WI38 (cell line): ENCODE measurements around the gene RHEBL1.
"Not testable (repeated sequence)": the region's sequence is repeated elsewhere in the genome, so short reads cannot be mapped to it uniquely, and the experiment has no call there.

ENCODE experiments used
- H3K4me3 ChIP-seq: 2 replicates; pipeline ENCODE4 v1.5.1; 2011; ENCODE audit warnings: low read depth, mild to moderate bottlenecking, control low read depth, low read length
- TF ChIP-seq, protein P1 (sequence below): IDR thresholded peaks from 2 replicates; pipeline ENCODE4 v1.5.1; 2012; ENCODE audit warnings: low read depth, mild to moderate bottlenecking, control low read depth, low read length

Gene RHEBL1

DNA sequence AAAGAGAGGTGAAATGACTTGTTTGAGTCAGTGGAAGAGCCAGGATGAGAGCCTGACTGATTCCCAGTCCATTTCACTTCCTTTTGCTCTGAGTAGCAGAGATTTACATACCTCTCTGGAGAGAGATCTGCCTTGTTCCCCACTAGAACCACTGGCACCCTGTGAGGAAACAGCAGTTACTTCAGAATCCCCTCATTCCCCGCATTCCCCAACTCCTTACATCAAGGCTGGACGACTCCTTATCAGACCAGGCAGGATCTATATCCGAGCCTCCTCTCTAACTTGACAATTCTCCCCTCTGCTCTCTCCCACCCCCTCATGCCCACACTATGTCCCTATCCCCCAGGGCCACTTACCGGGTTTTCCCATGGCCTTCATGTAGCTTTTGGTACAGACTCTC lies 3.7 kb downstream of the RHEBL1 start:
- no peak overlapping the region for H3K4me3 ChIP-seq
- TF ChIP-seq, protein P1, sequence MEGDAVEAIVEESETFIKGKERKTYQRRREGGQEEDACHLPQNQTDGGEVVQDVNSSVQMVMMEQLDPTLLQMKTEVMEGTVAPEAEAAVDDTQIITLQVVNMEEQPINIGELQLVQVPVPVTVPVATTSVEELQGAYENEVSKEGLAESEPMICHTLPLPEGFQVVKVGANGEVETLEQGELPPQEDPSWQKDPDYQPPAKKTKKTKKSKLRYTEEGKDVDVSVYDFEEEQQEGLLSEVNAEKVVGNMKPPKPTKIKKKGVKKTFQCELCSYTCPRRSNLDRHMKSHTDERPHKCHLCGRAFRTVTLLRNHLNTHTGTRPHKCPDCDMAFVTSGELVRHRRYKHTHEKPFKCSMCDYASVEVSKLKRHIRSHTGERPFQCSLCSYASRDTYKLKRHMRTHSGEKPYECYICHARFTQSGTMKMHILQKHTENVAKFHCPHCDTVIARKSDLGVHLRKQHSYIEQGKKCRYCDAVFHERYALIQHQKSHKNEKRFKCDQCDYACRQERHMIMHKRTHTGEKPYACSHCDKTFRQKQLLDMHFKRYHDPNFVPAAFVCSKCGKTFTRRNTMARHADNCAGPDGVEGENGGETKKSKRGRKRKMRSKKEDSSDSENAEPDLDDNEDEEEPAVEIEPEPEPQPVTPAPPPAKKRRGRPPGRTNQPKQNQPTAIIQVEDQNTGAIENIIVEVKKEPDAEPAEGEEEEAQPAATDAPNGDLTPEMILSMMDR: no peak

DNA sequence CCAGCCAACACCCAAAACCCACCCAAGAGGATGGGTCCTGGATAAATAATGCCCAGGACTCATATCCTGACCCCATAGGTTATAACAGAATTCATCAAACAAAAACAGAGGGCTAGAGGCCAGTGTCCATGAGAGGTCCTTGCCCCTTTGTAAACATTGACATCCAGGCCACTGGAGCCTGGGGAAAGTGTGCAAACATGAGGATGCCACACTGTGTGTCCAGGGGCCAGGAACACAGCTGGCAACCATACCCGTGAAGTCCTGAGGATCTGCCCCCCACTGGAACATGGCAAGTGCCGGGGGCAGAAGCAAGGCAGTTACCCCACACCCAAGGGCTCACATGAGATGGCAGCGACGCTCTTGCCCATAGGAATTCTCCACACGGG lies 5.0 kb downstream of the RHEBL1 start:
- TF ChIP-seq, protein P1: no peak
- H3K4me3 ChIP-seq: no peak overlapping the region

DNA sequence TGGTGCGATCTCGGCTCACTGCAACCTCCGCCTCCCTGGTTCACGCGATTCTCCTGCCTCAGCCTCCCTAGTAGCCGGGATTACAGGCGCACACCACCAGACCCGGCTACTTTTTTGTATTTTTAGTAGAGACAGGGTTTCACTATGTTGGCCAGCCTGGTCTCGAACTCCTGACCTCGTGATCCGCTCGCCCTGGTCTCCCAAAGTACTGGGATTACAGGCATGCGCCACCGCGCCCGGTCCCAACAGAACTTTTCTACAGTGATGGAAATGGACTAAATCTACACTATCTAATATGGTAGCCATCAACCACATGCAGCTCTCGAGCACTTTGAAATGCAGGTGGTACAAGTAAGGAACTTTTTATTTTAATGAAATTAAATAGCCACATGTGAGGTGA lies 7.9 kb downstream of the RHEBL1 start:
- H3K4me3 ChIP-seq: not testable (repeated sequence)

DNA sequence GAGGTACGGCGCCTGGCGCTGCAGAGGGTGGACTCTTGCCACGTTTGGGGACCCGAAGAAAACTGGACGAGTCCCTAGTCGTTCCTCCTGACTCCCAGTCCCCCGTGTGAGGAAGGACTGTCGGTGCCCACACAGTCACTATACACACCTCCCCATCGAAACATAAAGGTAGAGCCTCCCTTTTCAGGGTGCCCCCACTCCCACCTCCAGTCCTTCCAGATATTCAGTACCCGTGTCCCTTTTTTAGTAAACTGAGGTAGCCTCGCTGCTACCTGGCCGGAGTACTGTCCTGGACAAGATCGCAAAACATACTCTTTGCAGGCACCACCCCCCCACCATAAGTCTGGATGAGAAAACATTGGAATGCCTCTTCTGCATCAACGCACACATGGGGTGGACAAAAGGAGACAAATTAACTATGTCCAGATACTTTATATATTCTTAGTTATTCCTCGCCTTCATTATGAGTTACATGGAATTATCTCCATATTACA lies 8.6 kb downstream of the RHEBL1 start:
- TF ChIP-seq, protein P1: no peak
- H3K4me3 ChIP-seq: peak overlapping the region; percentile 93

DNA sequence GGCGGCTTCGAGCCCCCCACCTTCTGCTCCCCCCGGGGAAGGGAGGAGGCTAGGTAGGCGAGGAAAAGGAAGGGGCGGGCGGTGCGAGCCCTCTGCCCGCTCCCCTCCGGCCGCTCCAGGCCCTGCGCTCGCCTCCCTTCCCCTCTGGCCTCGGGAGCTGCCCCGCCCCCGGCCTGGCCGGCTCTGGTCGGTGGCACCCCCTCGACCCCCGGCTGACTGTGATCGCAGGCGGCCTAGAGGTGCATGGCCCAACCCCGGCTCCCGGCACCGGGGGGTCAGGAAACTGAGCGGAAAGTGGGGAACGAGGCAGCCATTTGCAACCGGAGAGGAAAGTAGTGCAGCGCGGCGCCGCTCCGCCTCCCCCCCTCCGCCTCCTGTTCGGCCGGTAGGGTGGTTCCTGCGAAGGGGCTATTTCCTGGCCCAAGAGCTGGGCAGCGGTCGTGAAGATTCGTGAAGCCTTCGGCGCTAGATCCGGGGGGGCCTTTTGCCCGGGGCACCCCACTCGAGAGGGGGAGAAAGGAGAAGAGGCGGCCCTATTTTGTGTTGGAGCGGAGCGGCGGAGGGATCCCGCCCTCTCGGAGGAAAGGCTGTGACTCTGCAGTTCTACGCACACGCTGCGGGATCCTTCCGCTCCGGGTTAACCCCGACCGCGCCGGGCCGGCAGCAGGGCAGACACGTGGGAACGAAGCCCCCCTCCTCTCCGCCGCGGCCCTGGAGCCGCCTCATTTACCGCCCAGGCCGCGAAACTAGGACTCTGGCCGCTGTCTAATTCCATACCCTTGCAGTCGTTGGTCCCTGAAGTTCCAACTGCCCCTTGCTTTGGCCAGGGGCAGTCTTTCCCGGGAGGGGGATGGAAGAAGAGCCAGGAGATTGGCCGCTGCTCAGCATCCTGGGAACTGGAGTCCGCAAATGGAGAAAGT lies 9.3 kb downstream of the RHEBL1 start, which contains the start of gene KMT2D:
TSS of gene KMT2D (minus strand) at position 558 of the 920 bp plus-strand sequence. CDS start 5,470 bp downstream, outside the sequence.
- TF ChIP-seq, protein P1: no peak
- peak within 1 kb of the TSS; percentile 93 for H3K4me3 ChIP-seq

DNA sequence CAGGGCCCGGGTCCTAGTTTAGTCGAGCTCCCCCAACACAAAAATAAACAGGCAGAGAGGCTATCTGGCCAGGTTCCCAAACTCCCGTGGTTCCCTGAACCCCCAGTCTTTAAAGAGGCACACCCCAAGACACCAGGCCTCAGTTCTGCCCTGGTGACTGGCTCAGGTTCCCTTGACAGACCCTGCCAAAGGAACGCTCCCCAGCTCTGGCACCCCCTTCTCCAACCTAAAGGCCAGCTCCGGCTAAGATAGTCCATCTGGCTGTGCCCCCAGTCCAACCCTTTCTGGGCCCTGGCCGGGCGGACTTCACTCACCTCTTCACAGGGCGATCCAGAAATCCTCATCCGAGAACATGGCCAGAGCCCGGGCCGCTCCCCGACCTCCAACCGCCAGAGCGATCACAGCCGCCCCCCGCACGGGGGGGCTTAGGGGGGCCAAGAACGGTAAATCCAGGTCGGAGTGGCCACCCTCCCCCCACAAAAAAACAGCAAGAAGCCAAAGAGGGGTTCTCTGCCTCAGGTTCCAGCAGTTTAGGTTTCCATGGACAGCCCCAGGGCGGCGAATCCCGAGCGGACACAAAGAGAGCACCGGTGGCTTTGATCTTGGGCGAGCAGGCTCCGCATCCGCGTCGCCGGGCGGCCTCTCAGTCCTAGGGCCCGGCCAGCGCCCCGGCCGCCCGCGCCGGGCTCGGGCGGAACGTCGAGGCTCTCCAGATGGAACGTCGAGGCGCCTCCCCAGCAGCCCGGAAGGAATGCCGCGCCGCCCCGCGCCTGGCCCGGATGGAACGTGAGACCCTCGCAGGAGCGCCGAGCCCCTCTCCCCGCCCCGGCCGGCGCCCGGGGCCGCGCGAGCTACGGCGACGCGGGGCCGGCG lies 10.2 kb downstream of the RHEBL1 start:
- TF ChIP-seq, protein P1: no peak
- H3K4me3 ChIP-seq: peak overlapping the region; percentile 93

DNA sequence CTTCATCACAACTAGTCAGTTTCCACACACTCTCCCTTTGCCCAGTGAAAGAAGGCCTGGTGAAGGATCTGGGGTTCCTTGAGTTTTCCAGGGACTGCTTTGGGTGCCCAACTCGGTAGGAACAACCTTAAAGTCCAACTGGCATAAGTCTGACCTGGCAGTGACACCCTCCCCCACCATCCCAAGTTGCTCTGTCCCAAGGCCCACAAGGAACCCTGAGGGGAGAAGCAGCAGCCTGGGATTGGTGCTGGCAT lies 10.8 kb downstream of the RHEBL1 start:
- H3K4me3 ChIP-seq: peak overlapping the region; percentile 93
- TF ChIP-seq, protein P1: no peak
